Activated CD4-positive, alpha-beta T cell treated with anti-CD3 and anti-CD28 coated beads for 4 hours (primary cell): ENCODE measurements around the gene MYL9.
A peak's percentile ranks its signal among the peaks of the same experiment; 100 is the strongest.
"Not testable (repeated sequence)": the region's sequence is repeated elsewhere in the genome, so short reads cannot be mapped to it uniquely, and the experiment has no call there.

Experiments
- DNase-seq, 2 donors: peaks; one replicate each; pipeline ENCODE4 v3.0.0-alpha.2; 2020

MYL9 gene

GRCh38 chr20:36549942-36550789 is 8.8 kb downstream of the MYL9 start:
- no peak for DNase-seq

GRCh38 chr20:36550790-36551299 is 9.5 kb downstream of the MYL9 start:
- DNase-seq, result no peak

GRCh38 chr20:36555248-36555647 is 13.9 kb downstream of the MYL9 start:
- DNase-seq, result no peak

- DNase-seq, result no peak
These were observed 21.4 kb downstream of the MYL9 start for GRCh38 chr20:36562724-36563123.

- DNase-seq, result no peak
These were observed 22.1 kb downstream of the MYL9 start for GRCh38 chr20:36563374-36563773.

- not testable (repeated sequence) for DNase-seq
These were observed 22.9 kb downstream of the MYL9 start for GRCh38 chr20:36564078-36564725.

GRCh38 chr20:36564726-36565121 is 23.4 kb downstream of the MYL9 start:
- DNase-seq, result not testable (repeated sequence)

- DNase-seq, result no peak
These were observed 24.2 kb downstream of the MYL9 start for GRCh38 chr20:36565520-36565919.

- no peak for DNase-seq
These were observed 28.6 kb downstream of the MYL9 start for GRCh38 chr20:36569847-36570429.

GRCh38 chr20:36571564-36572504 is 30.5 kb downstream of the MYL9 start:
- DNase-seq, result no peak

GRCh38 chr20:36572701-36573102 is 31.4 kb downstream of the MYL9 start:
- DNase-seq, result peak; percentile 72 to 75

- peak; percentile 89 for DNase-seq
These were observed 31.9 kb downstream of the MYL9 start, which contains the start of gene TGIF2 for GRCh38 chr20:36573103-36573797. Gene TGIF2 (plus strand): TSS chr20:36573597. CDS start chr20:36578775, 5,178 bp downstream.

- DNase-seq, result peak; percentile 26 to 39
These were observed 32.6 kb downstream of the MYL9 start for GRCh38 chr20:36573798-36574365.

- DNase-seq, result peak; percentile 66 to 80
These were observed 33.2 kb downstream of the MYL9 start for GRCh38 chr20:36574366-36575135.

GRCh38 chr20:36576081-36576445 is 34.7 kb downstream of the MYL9 start:
- DNase-seq, result no peak

GRCh38 chr20:36578356-36579041 is 37.2 kb downstream of the MYL9 start:
- no peak for DNase-seq

GRCh38 chr20:36579996-36580545 is 38.8 kb downstream of the MYL9 start:
- no peak for DNase-seq

GRCh38 chr20:36582322-36582721 is 41.0 kb downstream of the MYL9 start:
- no peak for DNase-seq

GRCh38 chr20:36582821-36583220 is 41.5 kb downstream of the MYL9 start:
- DNase-seq, result no peak

- DNase-seq, result no peak
These were observed 42.7 kb downstream of the MYL9 start for GRCh38 chr20:36584018-36584481.
